Measurements from ENCODE around the gene PTPRR. TPM values are rescaled to one million over a fixed set of nuclear protein-coding genes. Genes with fewer than 3 reads are reported as not detected.

Gene PTPRR
- total RNA-seq, 1 experiment from 2014 or later, result 0.46 TPM

DNA sequence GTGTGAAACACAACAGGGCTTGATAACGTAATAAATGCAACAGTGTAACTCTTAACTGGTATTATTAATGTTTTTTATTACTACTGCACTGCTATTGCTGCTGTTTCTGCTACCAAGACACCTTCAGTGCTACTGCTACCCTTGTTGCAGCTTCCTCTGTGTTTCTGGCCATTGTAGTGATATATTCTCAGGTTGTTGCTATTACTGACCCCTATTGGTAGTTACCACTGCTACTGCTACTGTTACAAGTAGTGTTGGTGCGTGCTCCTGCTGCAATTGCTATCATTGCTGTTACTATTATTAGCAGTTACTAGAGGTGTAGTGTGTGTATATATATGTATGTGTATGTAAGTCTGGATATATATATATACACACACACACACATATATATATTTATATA, 196.1 kb downstream of the PTPRR start (continued):
- TF ChIP-seq, protein P1, sequence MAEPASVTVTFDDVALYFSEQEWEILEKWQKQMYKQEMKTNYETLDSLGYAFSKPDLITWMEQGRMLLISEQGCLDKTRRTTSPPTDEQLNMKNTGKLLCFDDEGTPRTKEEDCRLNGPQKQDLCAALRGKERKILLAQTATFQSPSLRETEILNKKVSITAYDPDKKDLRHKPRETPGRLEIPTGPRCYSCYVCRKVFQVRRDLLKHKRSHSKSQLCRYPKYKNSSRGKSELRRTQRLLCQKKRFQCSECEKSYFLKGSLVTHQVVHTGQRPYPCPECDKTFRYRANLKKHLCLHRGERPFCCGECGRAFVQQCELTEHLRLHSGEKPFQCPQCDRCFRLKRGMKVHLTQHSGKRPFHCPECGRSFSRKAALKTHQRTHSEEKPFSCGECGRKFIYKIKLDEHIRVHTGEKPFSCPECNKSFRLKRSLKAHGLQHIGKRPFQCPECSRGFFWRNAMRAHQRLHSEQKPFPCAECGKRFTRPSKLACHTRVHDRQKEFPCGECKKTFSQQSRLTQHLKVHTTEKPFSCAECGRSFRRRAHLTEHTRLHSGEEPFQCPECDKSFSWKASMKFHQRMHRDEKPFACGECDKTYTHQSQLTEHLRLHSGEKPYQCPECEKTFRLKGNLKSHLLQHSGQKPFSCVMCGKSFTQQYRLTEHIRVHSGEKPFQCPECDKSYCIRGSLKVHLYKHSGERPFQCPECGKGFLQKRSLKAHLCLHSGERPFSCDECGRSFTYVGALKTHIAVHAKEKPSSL (CRISPR knock-in tag; conservative IDR thresholded peaks at IDR 0.05), result no peak
- TF ChIP-seq, protein P2, sequence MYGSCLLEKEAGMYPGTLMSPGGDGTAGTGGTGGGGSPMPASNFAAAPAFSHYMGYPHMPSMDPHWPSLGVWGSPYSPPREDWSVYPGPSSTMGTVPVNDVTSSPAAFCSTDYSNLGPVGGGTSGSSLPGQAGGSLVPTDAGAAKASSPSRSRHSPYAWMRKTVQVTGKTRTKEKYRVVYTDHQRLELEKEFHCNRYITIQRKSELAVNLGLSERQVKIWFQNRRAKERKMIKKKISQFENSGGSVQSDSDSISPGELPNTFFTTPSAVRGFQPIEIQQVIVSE (CRISPR knock-in tag; IDR thresholded peaks at IDR 0.05; ENCODE audit: borderline replicate concordance), result no peak
- TF ChIP-seq MXD4 (CRISPR knock-in tag; IDR thresholded peaks at IDR 0.05; ENCODE audit: borderline replicate concordance) (no peak), SP1 (CRISPR knock-in tag; conservative IDR thresholded peaks at IDR 0.05) (no peak)

DNA sequence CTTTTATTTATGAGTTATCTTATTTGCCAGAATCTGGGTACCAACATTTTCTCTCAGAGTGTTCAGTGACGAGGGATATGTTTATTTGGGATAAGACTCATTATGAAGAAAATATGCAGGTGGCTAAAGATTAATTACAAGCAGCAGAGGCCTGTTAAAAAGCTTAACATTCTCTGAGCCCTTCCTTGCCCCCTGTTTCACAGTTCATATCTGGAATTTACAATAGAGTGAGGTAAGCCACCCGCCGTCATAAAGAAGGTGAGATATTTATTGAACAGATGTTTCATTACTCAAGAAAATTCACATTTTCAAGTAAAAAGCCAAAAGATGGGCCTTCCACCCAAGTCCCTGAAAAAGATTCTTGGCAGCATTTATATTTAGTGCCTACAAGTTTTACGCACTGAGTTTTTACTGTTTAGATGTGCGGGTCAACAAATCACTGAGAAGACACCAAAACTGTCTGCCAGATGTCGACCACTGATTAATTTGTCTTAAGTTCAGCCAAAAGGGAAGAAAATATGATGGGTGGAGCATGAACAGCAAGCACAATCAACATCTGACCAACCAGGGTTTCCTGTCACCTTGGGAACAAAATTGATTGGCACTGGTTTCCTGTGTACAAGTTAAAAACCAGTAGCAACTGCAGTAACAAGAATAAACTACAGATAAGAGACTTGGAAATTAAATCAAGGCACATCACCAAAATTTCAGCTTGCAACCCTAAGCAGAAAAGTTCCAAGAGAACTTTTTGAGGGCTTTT, 197.8 kb downstream of the PTPRR start:
- CTCF ChIA-PET, result interaction anchor here (1.4 to 2.2 kb wide), 2 partner anchors 11 to 843 kb away, joined by 6 to 9 read pairs; no protein-coding TSS in a partner anchor
- Mint-ChIP-seq H3K4me3 (no peak overlapping the region), H3K36me3 (no peaks in the 10 kb centered on the region), H3K27me3 (ENCODE audit: low read depth) (no peaks in the 10 kb centered on the region), H3K9me3 (no peaks in the 10 kb centered on the region), H3K27ac (peak overlapping the region; percentile 94), H3K4me1 (peaks cover 52% of the 10 kb centered on the region)
- TF ChIP-seq, protein P3, sequence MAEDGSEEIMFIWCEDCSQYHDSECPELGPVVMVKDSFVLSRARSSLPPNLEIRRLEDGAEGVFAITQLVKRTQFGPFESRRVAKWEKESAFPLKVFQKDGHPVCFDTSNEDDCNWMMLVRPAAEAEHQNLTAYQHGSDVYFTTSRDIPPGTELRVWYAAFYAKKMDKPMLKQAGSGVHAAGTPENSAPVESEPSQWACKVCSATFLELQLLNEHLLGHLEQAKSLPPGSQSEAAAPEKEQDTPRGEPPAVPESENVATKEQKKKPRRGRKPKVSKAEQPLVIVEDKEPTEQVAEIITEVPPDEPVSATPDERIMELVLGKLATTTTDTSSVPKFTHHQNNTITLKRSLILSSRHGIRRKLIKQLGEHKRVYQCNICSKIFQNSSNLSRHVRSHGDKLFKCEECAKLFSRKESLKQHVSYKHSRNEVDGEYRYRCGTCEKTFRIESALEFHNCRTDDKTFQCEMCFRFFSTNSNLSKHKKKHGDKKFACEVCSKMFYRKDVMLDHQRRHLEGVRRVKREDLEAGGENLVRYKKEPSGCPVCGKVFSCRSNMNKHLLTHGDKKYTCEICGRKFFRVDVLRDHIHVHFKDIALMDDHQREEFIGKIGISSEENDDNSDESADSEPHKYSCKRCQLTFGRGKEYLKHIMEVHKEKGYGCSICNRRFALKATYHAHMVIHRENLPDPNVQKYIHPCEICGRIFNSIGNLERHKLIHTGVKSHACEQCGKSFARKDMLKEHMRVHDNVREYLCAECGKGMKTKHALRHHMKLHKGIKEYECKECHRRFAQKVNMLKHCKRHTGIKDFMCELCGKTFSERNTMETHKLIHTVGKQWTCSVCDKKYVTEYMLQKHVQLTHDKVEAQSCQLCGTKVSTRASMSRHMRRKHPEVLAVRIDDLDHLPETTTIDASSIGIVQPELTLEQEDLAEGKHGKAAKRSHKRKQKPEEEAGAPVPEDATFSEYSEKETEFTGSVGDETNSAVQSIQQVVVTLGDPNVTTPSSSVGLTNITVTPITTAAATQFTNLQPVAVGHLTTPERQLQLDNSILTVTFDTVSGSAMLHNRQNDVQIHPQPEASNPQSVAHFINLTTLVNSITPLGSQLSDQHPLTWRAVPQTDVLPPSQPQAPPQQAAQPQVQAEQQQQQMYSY (CRISPR knock-in tag; IDR thresholded peaks at IDR 0.05), result no peak
- TF ChIP-seq RELA (CRISPR knock-in tag; IDR thresholded peaks at IDR 0.05; ENCODE audit: borderline replicate concordance) (no peak), RORB (CRISPR knock-in tag; IDR thresholded peaks at IDR 0.05) (no peak), ESRRA (CRISPR knock-in tag; IDR thresholded peaks at IDR 0.05; ENCODE audit: borderline replicate concordance) (no peak), ZBTB21 (CRISPR knock-in tag; IDR thresholded peaks at IDR 0.05; ENCODE audit: borderline replicate concordance) (no peak), CREB1 (CRISPR knock-in tag; IDR thresholded peaks at IDR 0.05) (no peak), HMGA2 (CRISPR knock-in tag; IDR thresholded peaks at IDR 0.05) (no peak), NR1H2 (CRISPR knock-in tag; IDR thresholded peaks at IDR 0.05) (no peak), ZNF263 (CRISPR knock-in tag; IDR thresholded peaks at IDR 0.05; ENCODE audit: low read depth) (no peak), SMAD3 (CRISPR knock-in tag; IDR thresholded peaks at IDR 0.05; ENCODE audit: borderline replicate concordance) (no peak), JUN (CRISPR knock-in tag; IDR thresholded peaks at IDR 0.05) (no peak)
- TF ChIP-seq, protein P4, sequence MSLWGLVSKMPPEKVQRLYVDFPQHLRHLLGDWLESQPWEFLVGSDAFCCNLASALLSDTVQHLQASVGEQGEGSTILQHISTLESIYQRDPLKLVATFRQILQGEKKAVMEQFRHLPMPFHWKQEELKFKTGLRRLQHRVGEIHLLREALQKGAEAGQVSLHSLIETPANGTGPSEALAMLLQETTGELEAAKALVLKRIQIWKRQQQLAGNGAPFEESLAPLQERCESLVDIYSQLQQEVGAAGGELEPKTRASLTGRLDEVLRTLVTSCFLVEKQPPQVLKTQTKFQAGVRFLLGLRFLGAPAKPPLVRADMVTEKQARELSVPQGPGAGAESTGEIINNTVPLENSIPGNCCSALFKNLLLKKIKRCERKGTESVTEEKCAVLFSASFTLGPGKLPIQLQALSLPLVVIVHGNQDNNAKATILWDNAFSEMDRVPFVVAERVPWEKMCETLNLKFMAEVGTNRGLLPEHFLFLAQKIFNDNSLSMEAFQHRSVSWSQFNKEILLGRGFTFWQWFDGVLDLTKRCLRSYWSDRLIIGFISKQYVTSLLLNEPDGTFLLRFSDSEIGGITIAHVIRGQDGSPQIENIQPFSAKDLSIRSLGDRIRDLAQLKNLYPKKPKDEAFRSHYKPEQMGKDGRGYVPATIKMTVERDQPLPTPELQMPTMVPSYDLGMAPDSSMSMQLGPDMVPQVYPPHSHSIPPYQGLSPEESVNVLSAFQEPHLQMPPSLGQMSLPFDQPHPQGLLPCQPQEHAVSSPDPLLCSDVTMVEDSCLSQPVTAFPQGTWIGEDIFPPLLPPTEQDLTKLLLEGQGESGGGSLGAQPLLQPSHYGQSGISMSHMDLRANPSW (CRISPR knock-in tag; conservative IDR thresholded peaks at IDR 0.05; ENCODE audit: low read depth), result no peak
- TF ChIP-seq, protein P5, sequence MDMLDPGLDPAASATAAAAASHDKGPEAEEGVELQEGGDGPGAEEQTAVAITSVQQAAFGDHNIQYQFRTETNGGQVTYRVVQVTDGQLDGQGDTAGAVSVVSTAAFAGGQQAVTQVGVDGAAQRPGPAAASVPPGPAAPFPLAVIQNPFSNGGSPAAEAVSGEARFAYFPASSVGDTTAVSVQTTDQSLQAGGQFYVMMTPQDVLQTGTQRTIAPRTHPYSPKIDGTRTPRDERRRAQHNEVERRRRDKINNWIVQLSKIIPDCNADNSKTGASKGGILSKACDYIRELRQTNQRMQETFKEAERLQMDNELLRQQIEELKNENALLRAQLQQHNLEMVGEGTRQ (CRISPR knock-in tag; IDR thresholded peaks at IDR 0.05), result no peak
- TF ChIP-seq, protein P2 (CRISPR knock-in tag; IDR thresholded peaks at IDR 0.05; ENCODE audit: borderline replicate concordance), result no peak
- POLR2A ChIA-PET, result no interaction called here
- DNase-seq (ENCODE audit: low spot score), result no peak
- ATAC-seq, result no peak

All from WTC11 (cell line).